GM13977 (cell line): ENCODE data around the gene PTCH2.

Source experiments
- DNase-seq: peaks from one replicate; pipeline ENCODE4 v3.0.0; 2012; ENCODE audit warnings: low spot score
- CTCF ChIP-seq: IDR thresholded peaks from 2 replicates; pipeline ENCODE4 v1.5.1; 2012; ENCODE audit warnings: mild to moderate bottlenecking, control low read depth; ENCODE audit not compliant: insufficient read depth; ENCODE audit errors: extremely low read depth, missing control alignments
- in situ Hi-C: fragments of 300-500 bp; cut with MboI; formaldehyde crosslinking; loops from one replicate; pipeline ENCODE4 v1.12.0; 2022; ENCODE audit warnings: low sequenced_read_pairs, low pct_unique_long_range_greater_than_20kb, mixed read lengths, inconsistent platforms; ENCODE audit not compliant: unreplicated experiment

The PTCH2 gene

GRCh38 chr1:44857446-44857845 is 14.4 kb upstream of the PTCH2 start:
- in situ Hi-C loops, result no loop called here
- no peak for DNase-seq
- no peak for TF ChIP-seq CTCF

- in situ Hi-C loops, result no loop called here
- TF ChIP-seq CTCF, result no peak
- no peak for DNase-seq
Measured at GRCh38 chr1:44855742-44856141, 12.7 kb upstream of the PTCH2 start.

- no peak for DNase-seq
- in situ Hi-C loops, result no loop called here
- TF ChIP-seq CTCF, result no peak
Measured at GRCh38 chr1:44854970-44855369, 11.9 kb upstream of the PTCH2 start.

GRCh38 chr1:44853201-44853600 is 10.1 kb upstream of the PTCH2 start:
- DNase-seq, result no peak
- TF ChIP-seq CTCF, result no peak
- in situ Hi-C loops, result no loop called here

GRCh38 chr1:44851308-44851707 is 8.3 kb upstream of the PTCH2 start:
- TF ChIP-seq CTCF, result no peak
- DNase-seq, result no peak
- in situ Hi-C loops, result no loop called here

GRCh38 chr1:44849575-44850132 is 6.6 kb upstream of the PTCH2 start:
- no peak for TF ChIP-seq CTCF
- in situ Hi-C loops, result loop anchor here (25.0 kb wide), 1 partner anchor 463 kb away; no protein-coding TSS in a partner anchor
- no peak for DNase-seq
